ENCODE measurements around the gene DNAH11.
"Not testable (repeated sequence)": the region's sequence is repeated elsewhere in the genome, so short reads cannot be mapped to it uniquely, and the experiment has no call there.

Gene DNAH11

GRCh38 chr7:21891291-21891690, 348.5 kb downstream of the DNAH11 start:
- no peak for DNase-seq

GRCh38 chr7:21893401-21893800, 350.6 kb downstream of the DNAH11 start:
- DNase-seq, result no peak

GRCh38 chr7:21898265-21898930, 355.6 kb downstream of the DNAH11 start:
- DNase-seq, result peak; percentile 66 to 77

- DNase-seq, result no peak
Measured at GRCh38 chr7:21902240-21902639, 359.4 kb downstream of the DNAH11 start.

GRCh38 chr7:21903020-21903786, 360.4 kb downstream of the DNAH11 start:
- no peak for DNase-seq

GRCh38 chr7:21908746-21909145, 365.9 kb downstream of the DNAH11 start:
- DNase-seq, result no peak

- DNase-seq, result no peak
Measured at GRCh38 chr7:21910253-21910652, 367.4 kb downstream of the DNAH11 start.

- no peak for DNase-seq
Measured at GRCh38 chr7:21911341-21911875, 368.6 kb downstream of the DNAH11 start.

GRCh38 chr7:21912305-21912704, 369.5 kb downstream of the DNAH11 start:
- DNase-seq, result no peak

GRCh38 chr7:21912931-21913780, 370.3 kb downstream of the DNAH11 start:
- peak; percentile 28 to 52 for DNase-seq

- no peak for DNase-seq
Measured at GRCh38 chr7:21914671-21915070, 371.8 kb downstream of the DNAH11 start.

GRCh38 chr7:21915140-21915539, 372.3 kb downstream of the DNAH11 start:
- DNase-seq, result no peak

- no peak for DNase-seq
Measured at GRCh38 chr7:21916176-21916575, 373.3 kb downstream of the DNAH11 start.

- DNase-seq, result no peak
Measured at GRCh38 chr7:21916629-21917028, 373.8 kb downstream of the DNAH11 start.

GRCh38 chr7:21918216-21918615, 375.4 kb downstream of the DNAH11 start:
- DNase-seq, result no peak

- DNase-seq, result no peak
Measured at GRCh38 chr7:21920936-21921335, 378.1 kb downstream of the DNAH11 start.

GRCh38 chr7:21922605-21923004, 379.8 kb downstream of the DNAH11 start:
- DNase-seq, result no peak

GRCh38 chr7:21923658-21924057, 380.8 kb downstream of the DNAH11 start:
- DNase-seq, result no peak

GRCh38 chr7:21926448-21926847, 383.6 kb downstream of the DNAH11 start:
- DNase-seq, result no peak

GRCh38 chr7:21927693-21928092, 384.9 kb downstream of the DNAH11 start:
- DNase-seq, result no peak

- not testable (repeated sequence) for DNase-seq
Measured at GRCh38 chr7:21933293-21933692, 390.5 kb downstream of the DNAH11 start.

GRCh38 chr7:21934808-21935207, 392.0 kb downstream of the DNAH11 start:
- DNase-seq, result peak; percentile 19 to 27

- DNase-seq, result no peak
Measured at GRCh38 chr7:21938463-21938862, 395.6 kb downstream of the DNAH11 start.

Data from Kasumi-1 (cell line).